ENCODE results near the gene MYL12A.

DNA sequence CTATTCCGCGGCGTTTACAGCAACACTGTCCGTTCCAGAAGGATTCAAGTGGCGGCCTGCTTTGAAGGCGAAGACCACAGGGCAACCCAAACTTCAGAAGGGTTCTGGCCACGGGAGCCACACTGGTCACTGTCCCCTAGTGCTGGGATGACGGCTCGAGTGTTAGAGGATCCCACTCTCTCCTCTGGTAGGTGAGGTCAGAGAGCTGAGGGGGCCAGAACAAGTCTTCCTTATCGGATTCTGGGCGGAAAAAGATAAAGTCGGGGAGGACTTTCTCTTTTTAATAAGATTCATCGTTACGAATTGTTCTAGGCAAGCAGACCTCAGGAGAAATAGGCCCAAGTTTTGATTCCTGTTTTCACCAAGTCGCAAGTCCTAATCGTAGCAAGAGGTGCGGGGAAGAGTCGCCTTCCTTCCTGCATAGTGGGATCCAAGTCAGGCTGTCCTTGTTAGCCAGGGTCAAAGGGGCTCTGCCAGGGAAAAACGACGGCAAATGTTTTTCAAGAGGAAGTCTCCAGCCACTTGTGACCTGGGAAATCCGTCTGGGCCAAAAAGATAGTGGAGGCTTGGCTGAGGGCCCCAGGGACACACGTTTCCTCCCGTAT lies 864 bp upstream of the MYL12A start:
- no peak for TF ChIP-seq SP1 (IDR thresholded peaks at IDR 0.05)
- no peak for TF ChIP-seq BHLHE40 (IDR thresholded peaks at IDR 0.05; ENCODE audit: borderline replicate concordance)
- no peak for TF ChIP-seq TARDBP (IDR thresholded peaks at IDR 0.05)
- no peak for TF ChIP-seq SUZ12 (IDR thresholded peaks at IDR 0.05)
- TF ChIP-seq FOXM1 (IDR thresholded peaks at IDR 0.05; ENCODE audit: borderline replicate concordance) = no peak
- no peak for TF ChIP-seq ELF4 (IDR thresholded peaks at IDR 0.05)

Measured in HEK293T (cell line).